Mucosa of descending colon (tissue), 3 donors: ENCODE data around the gene TMEM158. TPM values are rescaled to one million over a fixed set of nuclear protein-coding genes. Genes with fewer than 3 reads are reported as not detected.

Experiments
- ATAC-seq: fragments of 200-7000 bp; cut with Tn5 transposase; one replicate; pipeline ENCODE4 v1.9.1; 2020; ENCODE audit warnings: mild to moderate bottlenecking, moderate library complexity
- DNase-seq, 3 donors: peaks; one replicate each; pipeline ENCODE4 v3.0.0-alpha.2; 2020
- H3K36me3 ChIP-seq: fragments of 200-600 bp; one replicate; pipeline ENCODE4 v1.8.0; 2021; ENCODE audit warnings: low read depth, mild to moderate bottlenecking
- H3K4me1 ChIP-seq: fragments of 200-600 bp; one replicate; pipeline ENCODE4 v1.8.0; 2021; ENCODE audit warnings: low read depth, mild to moderate bottlenecking
- H3K4me3 ChIP-seq: fragments of 200-600 bp; one replicate; pipeline ENCODE4 v1.8.0; 2021; ENCODE audit warnings: mild to moderate bottlenecking
- H3K9me3 ChIP-seq: fragments of 200-600 bp; one replicate; pipeline ENCODE4 v1.8.0; 2021; ENCODE audit warnings: mild to moderate bottlenecking
- CTCF ChIP-seq: fragments of 200-600 bp; IDR thresholded peaks from one replicate; pipeline ENCODE4 v1.8.0; 2022; ENCODE audit warnings: antibody characterized with exemption, mild to moderate bottlenecking
- intact Hi-C, 2 donors: fragments of 100-400 bp; cut with DNase I in 1 of 2; cut with micrococcal nuclease in 1 of 2; formaldehyde crosslinking; loops; one replicate each; pipeline versions ENCODE4 v1.11.0 to v1.11.1; 2022; cut with DNase I, micrococcal nuclease
- total RNA-seq, 3 donors: library from RNA; stranded (reverse); fragmentation: NEBNext Ultra II Directional in 2 of 3; extraction: Animal tissue kit (Norgen Biotek cat#: 25700) in 2 of 3; gene quantifications; one replicate each; pipeline versions ENCODE4 v1.2.1 to v1.2.4, GENCODE V29; 2021 to 2023
- donor health status: DM: no; HTN: no; CAD: no; lungs with moderate emphysema.
- donor health status: DM: no; HTN: no; CAD: no.
- donor health status: DM: no; HTN: yes; CAD: no.

The TMEM158 gene
- total RNA-seq, 3 donors from 2014 or later: 1.9 to 15.2 (median 6.1) TPM

DNA sequence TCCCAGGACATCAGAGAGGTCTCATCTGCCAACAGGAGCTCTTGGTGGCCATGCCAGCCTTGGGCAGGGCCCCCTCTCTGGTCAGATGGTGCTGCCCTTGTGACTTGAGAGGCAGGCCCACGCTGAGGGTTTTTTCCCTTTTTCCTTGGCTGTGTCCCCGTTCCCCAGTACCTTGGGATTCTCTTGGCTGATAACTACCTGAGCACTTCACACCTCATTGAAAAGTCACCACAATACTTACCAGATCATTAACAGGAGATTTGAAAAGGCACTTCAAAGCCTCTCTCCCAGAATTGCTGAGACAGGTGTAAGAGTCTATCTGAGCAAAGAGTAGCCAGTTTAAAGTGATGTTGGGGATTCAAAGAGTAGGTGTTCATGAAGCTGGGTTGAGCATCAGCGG, 15.1 kb upstream of the TMEM158 start:
- TF ChIP-seq CTCF: no peak
- DNase-seq (no peak), ATAC-seq (no peak)
- Histone ChIP-seq H3K9me3 (no peaks in the 10 kb centered on the region), H3K4me1 (no peaks in the 10 kb centered on the region), H3K36me3 (no peaks in the 10 kb centered on the region), H3K4me3 (no peak overlapping the region)
- intact Hi-C loops: no loop called here

DNA sequence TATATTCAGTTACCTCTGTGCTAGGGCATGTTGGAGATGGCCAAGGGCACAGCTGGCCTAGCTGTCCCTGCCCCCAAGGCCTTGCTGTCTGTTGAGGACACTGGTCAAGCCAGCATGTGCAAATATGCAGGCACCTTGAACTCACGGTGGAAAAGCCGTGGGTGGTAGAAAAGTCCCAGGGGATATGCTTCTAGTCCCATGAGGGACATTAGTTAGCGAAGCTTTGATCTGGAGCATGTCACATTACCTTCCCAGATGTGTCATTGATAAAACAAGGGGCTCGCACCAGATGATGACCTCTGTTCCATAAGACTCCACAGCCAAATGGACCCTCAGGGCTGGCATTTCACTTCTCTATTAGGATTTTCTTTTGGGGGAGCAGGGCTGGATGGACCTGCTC, 14.2 kb upstream of the TMEM158 start:
- no peak for TF ChIP-seq CTCF
- intact Hi-C loops: no loop called here
- no peak overlapping the region for H3K4me3 ChIP-seq
- ATAC-seq (no peak), DNase-seq (no peak)
- H3K9me3 ChIP-seq: no peaks in the 10 kb centered on the region
- H3K4me1 ChIP-seq: no peaks in the 10 kb centered on the region
- no peaks in the 10 kb centered on the region for H3K36me3 ChIP-seq

- no peak overlapping the region for H3K4me3 ChIP-seq
- no peak for TF ChIP-seq CTCF
- no peak for ATAC-seq
- H3K9me3 ChIP-seq: no peaks in the 10 kb centered on the region
- no peak for DNase-seq
- H3K4me1 ChIP-seq: no peaks in the 10 kb centered on the region
- intact Hi-C loops: no loop called here
- H3K36me3 ChIP-seq: no peaks in the 10 kb centered on the region
Measured at GRCh38 chr3:45239254-45239653, 13.2 kb upstream of the TMEM158 start.

GRCh38 chr3:45236964-45237363, 10.9 kb upstream of the TMEM158 start:
- H3K4me3 ChIP-seq: no peak overlapping the region
- intact Hi-C loops: no loop called here
- TF ChIP-seq CTCF: no peak
- no peaks in the 10 kb centered on the region for H3K4me1 ChIP-seq
- H3K36me3 ChIP-seq: no peaks in the 10 kb centered on the region
- ATAC-seq (no peak), DNase-seq (no peak)
- H3K9me3 ChIP-seq: no peaks in the 10 kb centered on the region

DNA sequence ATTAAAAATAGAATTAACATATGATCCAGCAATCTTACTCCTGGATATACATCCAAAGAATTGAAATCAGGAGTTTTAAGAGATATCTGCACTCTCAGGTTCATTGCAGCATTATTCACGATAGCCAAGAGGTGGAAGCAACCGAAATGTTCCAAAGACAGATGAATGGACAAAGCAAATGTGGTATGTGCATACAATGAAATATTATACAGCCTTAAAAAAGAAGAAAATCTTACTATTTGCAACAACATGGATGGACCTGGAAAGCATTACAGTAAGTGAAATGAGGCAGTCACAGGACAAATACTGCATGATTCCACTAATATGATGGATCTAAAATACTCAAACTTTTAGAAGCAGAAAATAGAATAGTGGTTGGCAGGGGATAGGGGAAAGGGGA, 9.3 kb upstream of the TMEM158 start:
- no peaks in the 10 kb centered on the region for H3K36me3 ChIP-seq
- no peak overlapping the region for H3K4me3 ChIP-seq
- H3K9me3 ChIP-seq: no peaks in the 10 kb centered on the region
- TF ChIP-seq CTCF: no peak
- no peak for ATAC-seq
- intact Hi-C loops: no loop called here
- DNase-seq: no peak
- no peaks in the 10 kb centered on the region for H3K4me1 ChIP-seq

- Histone ChIP-seq H3K4me3 (no peak overlapping the region), H3K9me3 (no peaks in the 10 kb centered on the region), H3K36me3 (no peaks in the 10 kb centered on the region), H3K4me1 (no peaks in the 10 kb centered on the region)
- intact Hi-C loops: no loop called here
- no peak for TF ChIP-seq CTCF
- DNase-seq: no peak
- peak; percentile 20 for ATAC-seq
Measured at GRCh38 chr3:45234250-45234649, 8.2 kb upstream of the TMEM158 start.
